Large intestine (tissue), 3 donors: ENCODE data around the gene SNX18. TPM values are rescaled to one million over a fixed set of nuclear protein-coding genes. Genes with fewer than 3 reads are reported as not detected.
A peak's percentile ranks its signal among the peaks of the same experiment; 100 is the strongest.

ENCODE experiments used
- DNase-seq, 2 donors: peaks; one replicate each; pipeline versions ENCODE4 v3.0.0 to v3.0.0-alpha.2; 2013
- H3K27ac ChIP-seq: one replicate; pipeline ENCODE4 v1.5.1; 2013; ENCODE audit warnings: low read length
- H3K27me3 ChIP-seq: 2 replicates; pipeline ENCODE4 v1.6.1; 2013; ENCODE audit warnings: low read length; ENCODE audit not compliant: control insufficient read depth, insufficient read depth
- H3K36me3 ChIP-seq: 2 replicates; pipeline ENCODE4 v1.6.1; 2013; ENCODE audit warnings: low read length; ENCODE audit not compliant: control insufficient read depth, insufficient read depth
- H3K4me1 ChIP-seq: one replicate; pipeline ENCODE4 v1.6.1; 2013; ENCODE audit warnings: low read length; ENCODE audit not compliant: control insufficient read depth, insufficient read depth
- H3K4me3 ChIP-seq: one replicate; pipeline ENCODE4 v1.5.1; 2013; ENCODE audit warnings: low read length
- H3K9me3 ChIP-seq: one replicate; pipeline ENCODE4 v1.6.1; 2013; ENCODE audit warnings: mild to moderate bottlenecking, low read depth, low read length, moderate library complexity; ENCODE audit not compliant: control insufficient read depth
- WGBS: methylation state at CpG from one replicate; pipeline ENCODE4 v1.1.5; 2013; ENCODE audit warnings: low lambda C conversion rate; ENCODE audit not compliant: insufficient coverage; 5-methylcytosine and 5-hydroxymethylcytosine counted together
- polyA plus RNA-seq: library from polyadenylated mRNA; unstranded; fragments of 120-200 nt; gene quantifications from one replicate; pipeline ENCODE4 v1.2.1, GENCODE V29; 2013

The SNX18 gene
- polyA plus RNA-seq, 1 donor = 29.1 TPM

GRCh38 chr5:54551926-54552325, 34.4 kb downstream of the SNX18 start:
- WGBS = no CpG with 5 or more reads among the region's 11 CpGs
- H3K9me3 ChIP-seq = no peaks in the 10 kb centered on the region
- H3K27me3 ChIP-seq = no peaks in the 10 kb centered on the region
- H3K36me3 ChIP-seq = peaks cover 19% of the 10 kb centered on the region
- no peak for DNase-seq
- no peak overlapping the region for H3K4me3 ChIP-seq
- no peak overlapping the region for H3K27ac ChIP-seq
- no peaks in the 10 kb centered on the region for H3K4me1 ChIP-seq

GRCh38 chr5:54552446-54552845, 34.9 kb downstream of the SNX18 start:
- Histone ChIP-seq H3K27me3 (no peaks in the 10 kb centered on the region), H3K36me3 (peaks cover 16% of the 10 kb centered on the region), H3K4me3 (no peak overlapping the region), H3K4me1 (no peaks in the 10 kb centered on the region), H3K27ac (no peak overlapping the region), H3K9me3 (no peaks in the 10 kb centered on the region)
- DNase-seq = no peak
- no CpG with 5 or more reads among the region's 7 CpGs for WGBS

- H3K27ac ChIP-seq = no peak overlapping the region
- H3K4me1 ChIP-seq = no peaks in the 10 kb centered on the region
- no peaks in the 10 kb centered on the region for H3K9me3 ChIP-seq
- no CpG with 5 or more reads among the region's 4 CpGs for WGBS
- H3K27me3 ChIP-seq = no peaks in the 10 kb centered on the region
- H3K4me3 ChIP-seq = no peak overlapping the region
- DNase-seq = no peak
- H3K36me3 ChIP-seq = peaks cover 9% of the 10 kb centered on the region
Measured at GRCh38 chr5:54553659-54554207, 36.2 kb downstream of the SNX18 start.

GRCh38 chr5:54556141-54556540, 38.6 kb downstream of the SNX18 start:
- no peak overlapping the region for H3K27ac ChIP-seq
- no peaks in the 10 kb centered on the region for H3K9me3 ChIP-seq
- no peaks in the 10 kb centered on the region for H3K27me3 ChIP-seq
- WGBS = no CpG with 5 or more reads among the region's 3 CpGs
- no peak overlapping the region for H3K4me3 ChIP-seq
- no peaks in the 10 kb centered on the region for H3K4me1 ChIP-seq
- DNase-seq = no peak
- H3K36me3 ChIP-seq = peaks cover 7% of the 10 kb centered on the region

- no peak overlapping the region for H3K4me3 ChIP-seq
- H3K9me3 ChIP-seq = no peaks in the 10 kb centered on the region
- H3K36me3 ChIP-seq = no peaks in the 10 kb centered on the region
- 14% methylated on average over 1 of the region's 1 CpG for WGBS
- no peak for DNase-seq
- no peak overlapping the region for H3K27ac ChIP-seq
- no peaks in the 10 kb centered on the region for H3K4me1 ChIP-seq
- no peaks in the 10 kb centered on the region for H3K27me3 ChIP-seq
Measured at GRCh38 chr5:54558362-54558761, 40.8 kb downstream of the SNX18 start.

GRCh38 chr5:54561651-54562050, 44.1 kb downstream of the SNX18 start:
- Histone ChIP-seq H3K4me3 (no peak overlapping the region), H3K4me1 (no peaks in the 10 kb centered on the region), H3K27ac (no peak overlapping the region), H3K9me3 (no peaks in the 10 kb centered on the region), H3K27me3 (no peaks in the 10 kb centered on the region), H3K36me3 (no peaks in the 10 kb centered on the region)
- no peak for DNase-seq

- Histone ChIP-seq H3K27me3 (no peaks in the 10 kb centered on the region), H3K4me1 (no peaks in the 10 kb centered on the region), H3K4me3 (no peak overlapping the region), H3K36me3 (no peaks in the 10 kb centered on the region), H3K9me3 (no peaks in the 10 kb centered on the region), H3K27ac (no peak overlapping the region)
- WGBS = no CpG with 5 or more reads among the region's 1 CpG
- peak in 1 of 2 donors; percentile 38 for DNase-seq
Measured at GRCh38 chr5:54563083-54563761, 45.7 kb downstream of the SNX18 start.

- WGBS = no CpG with 5 or more reads among the region's 2 CpGs
- Histone ChIP-seq H3K27me3 (no peaks in the 10 kb centered on the region), H3K36me3 (no peaks in the 10 kb centered on the region), H3K9me3 (no peaks in the 10 kb centered on the region), H3K27ac (no peak overlapping the region), H3K4me3 (no peak overlapping the region), H3K4me1 (no peaks in the 10 kb centered on the region)
- DNase-seq = no peak
Measured at GRCh38 chr5:54567996-54568395, 50.4 kb downstream of the SNX18 start.

GRCh38 chr5:54570916-54571315, 53.4 kb downstream of the SNX18 start:
- Histone ChIP-seq H3K27me3 (no peaks in the 10 kb centered on the region), H3K4me3 (no peak overlapping the region), H3K36me3 (no peaks in the 10 kb centered on the region), H3K9me3 (no peaks in the 10 kb centered on the region), H3K4me1 (no peaks in the 10 kb centered on the region), H3K27ac (no peak overlapping the region)
- DNase-seq = no peak
- no CpG with 5 or more reads among the region's 5 CpGs for WGBS

- H3K27ac ChIP-seq = no peak overlapping the region
- WGBS = 82% methylated on average over 3 of the region's 5 CpGs
- H3K4me1 ChIP-seq = no peaks in the 10 kb centered on the region
- H3K36me3 ChIP-seq = no peaks in the 10 kb centered on the region
- no peaks in the 10 kb centered on the region for H3K27me3 ChIP-seq
- no peaks in the 10 kb centered on the region for H3K9me3 ChIP-seq
- no peak overlapping the region for H3K4me3 ChIP-seq
- DNase-seq = no peak
Measured at GRCh38 chr5:54571462-54571861, 53.9 kb downstream of the SNX18 start.
